PC-9 (cell line): ENCODE results near the gene FOLR2. TPM values are rescaled to one million over a fixed set of nuclear protein-coding genes. Genes with fewer than 3 reads are reported as not detected.

Experiments
- BruUV-seq: library from RNA; stranded (reverse); fragments of 400-500 nt; replicated peaks from 2 replicates; lab custom pipeline; 2021; lab: Mats Ljungman, UMichigan
- CTCF ChIA-PET: fragments of 300-600 bp; sonication (Branson Sonifier 250); formaldehyde crosslinking; loops from one replicate; lab custom pipeline; 2022; ENCODE audit warnings: antibody characterized with exemption; lab: Charles Lee
- POLR2A ChIA-PET: fragments of 300-600 bp; sonication (Branson Sonifier 250); formaldehyde crosslinking; loops from one replicate; lab custom pipeline; 2022; ENCODE audit warnings: antibody characterized with exemption; ENCODE audit not compliant: unreplicated experiment; lab: Charles Lee
- DNase-seq, 2 experiments: peaks; one replicate each; pipeline versions ENCODE4 v3.0.0 to v3.0.0-alpha.2; 2015 to 2022; ENCODE audit warnings: mixed read lengths in 1 of 2
- H2AFZ ChIP-seq: fragments of 200-600 bp; sonication (generic); 2 replicates; pipeline ENCODE4 v1.8.1; 2017; ENCODE audit warnings: antibody characterized with exemption
- H3F3A ChIP-seq: fragments of 200-600 bp; sonication (generic); 2 replicates; pipeline ENCODE4 v1.8.1; 2017; ENCODE audit warnings: antibody characterized with exemption, mild to moderate bottlenecking, low read depth; ENCODE audit not compliant: insufficient read depth
- H3K27ac ChIP-seq: fragments of 200-600 bp; sonication (generic); 2 replicates; pipeline ENCODE4 v1.6.1; 2016; ENCODE audit warnings: mixed run types
- H3K27me3 ChIP-seq: fragments of 200-600 bp; sonication (generic); 2 replicates; pipeline ENCODE4 v1.6.1; 2016; ENCODE audit warnings: low read depth, mixed run types; ENCODE audit not compliant: insufficient read depth
- H3K36me3 ChIP-seq: fragments of 200-600 bp; sonication (generic); 2 replicates; pipeline ENCODE4 v1.6.1; 2016; ENCODE audit warnings: low read depth, mixed run types
- H3K4me1 ChIP-seq: fragments of 200-600 bp; sonication (generic); replicated peaks from 2 replicates; pipeline ENCODE4 v1.6.1; 2016; ENCODE audit warnings: mixed run types; ENCODE audit not compliant: insufficient read depth
- H3K4me2 ChIP-seq: fragments of 200-600 bp; sonication (generic); 2 replicates; pipeline ENCODE4 v1.6.1; 2017; ENCODE audit warnings: mixed run types
- H3K4me3 ChIP-seq: fragments of 200-600 bp; sonication (generic); 2 replicates; pipeline ENCODE4 v1.6.1; 2016; ENCODE audit warnings: mixed run types
- H3K79me2 ChIP-seq: fragments of 200-600 bp; sonication (generic); 2 replicates; pipeline ENCODE4 v1.6.1; 2017; ENCODE audit warnings: low read depth, mixed run types
- H3K9me2 ChIP-seq: fragments of 200-600 bp; sonication (generic); 2 replicates; pipeline ENCODE4 v1.8.1; 2017; ENCODE audit warnings: mild to moderate bottlenecking; ENCODE audit not compliant: insufficient read depth
- H3K9me3 ChIP-seq: fragments of 200-600 bp; sonication (generic); 2 replicates; pipeline ENCODE4 v1.8.1; 2016; ENCODE audit warnings: low read depth; ENCODE audit not compliant: insufficient read depth
- H4K20me1 ChIP-seq: fragments of 200-600 bp; sonication (generic); 2 replicates; pipeline ENCODE4 v1.8.1; 2017; ENCODE audit not compliant: insufficient read depth
- EZH2 ChIP-seq: fragments of 200-600 bp; sonication (generic); IDR thresholded peaks from 2 replicates; pipeline ENCODE4 v1.8.0; 2017; ENCODE audit warnings: antibody characterized with exemption, low read depth
- intact Hi-C: fragments of 100-400 bp; cut with micrococcal nuclease; formaldehyde crosslinking; loops from one replicate; pipeline ENCODE4 v1.10.0; 2022; ENCODE audit not compliant: unreplicated experiment
- total RNA-seq: library from RNA; stranded (reverse); gene quantifications from 2 replicates; pipeline ENCODE4 v1.2.3, GENCODE V29; 2021
- TF ChIP-seq, protein P1 (sequence below): fragments of 200-600 bp; sonication (generic); conservative IDR thresholded peaks from 2 replicates; pipeline ENCODE4 v1.6.1; 2017; ENCODE audit warnings: mixed run types, antibody characterized with exemption, mild to moderate bottlenecking, moderate library complexity

Gene FOLR2
- total RNA-seq, 1 experiment from 2014 or later, result not detected

DNA sequence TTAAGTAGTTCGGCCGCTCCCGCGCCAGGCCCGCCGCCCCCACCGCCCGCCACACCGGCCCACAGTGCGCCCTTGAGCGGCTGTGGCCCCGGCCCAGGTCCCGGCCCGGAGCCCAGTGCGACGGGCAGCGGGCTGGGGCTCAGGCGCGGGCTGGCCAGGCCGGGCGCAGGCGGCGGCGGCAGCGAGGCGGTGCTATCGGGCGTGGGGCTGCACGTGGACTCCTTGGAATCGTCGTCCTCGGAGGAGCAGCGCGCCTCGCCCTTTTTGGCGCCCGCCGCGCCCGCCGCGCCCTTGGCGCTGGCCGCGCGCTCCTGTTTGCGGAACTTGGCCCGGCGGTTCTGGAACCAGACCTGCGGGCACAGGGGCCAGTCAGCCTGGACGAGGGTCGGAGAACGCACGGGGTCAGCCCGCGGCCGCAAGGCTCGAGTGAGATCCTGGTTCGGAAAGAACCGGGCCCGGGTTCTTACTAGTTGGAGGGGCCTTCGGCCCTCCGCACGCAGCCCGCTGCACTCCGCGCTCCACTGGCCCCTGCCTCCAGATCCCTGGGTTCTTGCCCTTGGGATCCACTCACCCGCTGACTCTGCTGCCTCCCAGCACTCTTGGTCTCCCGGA, 23.4 kb downstream of the FOLR2 start:
- H3K9me2 ChIP-seq, result no peaks in the 10 kb centered on the region
- H3K27me3 ChIP-seq, result peaks cover 7% of the 10 kb centered on the region; the same call in 1 of the 2 replicates
- BruUV-seq, result no TSS peak
- no peaks in the 10 kb centered on the region for H3K79me2 ChIP-seq
- peak in 1 of 2 experiments; percentile 56 for DNase-seq
- peaks cover 27% of the 10 kb centered on the region for H3F3A ChIP-seq
- no peak overlapping the region for H2AFZ ChIP-seq
- no peak for TF ChIP-seq EZH2
- TF ChIP-seq, protein P1, sequence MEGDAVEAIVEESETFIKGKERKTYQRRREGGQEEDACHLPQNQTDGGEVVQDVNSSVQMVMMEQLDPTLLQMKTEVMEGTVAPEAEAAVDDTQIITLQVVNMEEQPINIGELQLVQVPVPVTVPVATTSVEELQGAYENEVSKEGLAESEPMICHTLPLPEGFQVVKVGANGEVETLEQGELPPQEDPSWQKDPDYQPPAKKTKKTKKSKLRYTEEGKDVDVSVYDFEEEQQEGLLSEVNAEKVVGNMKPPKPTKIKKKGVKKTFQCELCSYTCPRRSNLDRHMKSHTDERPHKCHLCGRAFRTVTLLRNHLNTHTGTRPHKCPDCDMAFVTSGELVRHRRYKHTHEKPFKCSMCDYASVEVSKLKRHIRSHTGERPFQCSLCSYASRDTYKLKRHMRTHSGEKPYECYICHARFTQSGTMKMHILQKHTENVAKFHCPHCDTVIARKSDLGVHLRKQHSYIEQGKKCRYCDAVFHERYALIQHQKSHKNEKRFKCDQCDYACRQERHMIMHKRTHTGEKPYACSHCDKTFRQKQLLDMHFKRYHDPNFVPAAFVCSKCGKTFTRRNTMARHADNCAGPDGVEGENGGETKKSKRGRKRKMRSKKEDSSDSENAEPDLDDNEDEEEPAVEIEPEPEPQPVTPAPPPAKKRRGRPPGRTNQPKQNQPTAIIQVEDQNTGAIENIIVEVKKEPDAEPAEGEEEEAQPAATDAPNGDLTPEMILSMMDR, result no peak
- 0 out of 2 replicates have a peak, but pooled peaks cover 4% of the 10 kb centered on the region for H3K36me3 ChIP-seq
- no peaks in the 10 kb centered on the region for H3K4me1 ChIP-seq
- no peaks in the 10 kb centered on the region for H3K9me3 ChIP-seq
- no peak overlapping the region for H3K4me2 ChIP-seq
- H4K20me1 ChIP-seq, result peaks cover 11% of the 10 kb centered on the region; the same call in 1 of the 2 replicates
- intact Hi-C loops, result no loop called here
- POLR2A ChIA-PET, result interaction anchor here (0.8 kb wide), 1 partner anchor 16 kb away, joined by 3 read pairs; no protein-coding TSS in a partner anchor
- CTCF ChIA-PET, result no interaction called here
- no peak overlapping the region for H3K27ac ChIP-seq
- no peak overlapping the region for H3K4me3 ChIP-seq

DNA sequence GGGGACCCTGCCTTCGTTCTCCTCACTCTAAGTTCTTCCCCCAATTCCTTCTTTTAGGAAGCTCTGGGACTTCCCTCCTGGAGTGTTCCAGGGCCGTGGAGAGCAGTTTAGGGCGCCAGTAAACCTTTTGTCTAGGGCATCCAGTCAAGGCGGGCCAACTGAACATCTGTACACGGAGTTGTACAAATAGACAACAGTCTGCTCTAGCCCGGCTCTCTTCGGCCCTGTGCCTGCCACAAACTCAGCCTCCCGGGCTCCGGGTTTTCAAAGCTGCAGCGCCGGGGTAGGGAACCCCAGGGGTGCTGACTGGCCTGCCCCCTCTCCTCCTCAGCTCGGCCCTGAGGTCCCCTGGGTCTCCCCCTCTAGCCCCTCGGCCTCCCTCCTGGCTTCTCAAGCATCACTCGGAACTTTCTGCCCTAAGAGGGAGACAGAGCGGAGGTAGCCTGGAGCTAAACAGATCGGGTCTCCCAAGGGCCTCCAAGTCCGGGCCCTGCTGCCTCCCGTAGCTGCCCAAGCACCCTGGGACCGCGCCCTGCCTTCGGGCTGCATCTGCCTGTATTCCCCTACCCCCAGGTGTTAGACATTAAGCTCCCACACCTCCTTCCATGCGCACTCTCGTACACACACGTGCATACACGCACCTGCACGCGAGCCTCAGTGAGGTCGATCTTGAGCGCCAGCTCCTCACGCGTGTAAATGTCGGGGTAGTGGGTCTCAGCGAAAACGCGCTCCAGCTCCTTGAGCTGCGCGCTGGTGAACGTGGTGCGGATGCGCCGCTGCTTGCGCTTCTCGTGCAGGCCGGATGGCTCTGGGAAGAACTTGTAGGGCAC, 24.1 kb downstream of the FOLR2 start:
- no peak overlapping the region for H3K27ac ChIP-seq
- H2AFZ ChIP-seq, result no peak overlapping the region
- POLR2A ChIA-PET, result interaction anchor here (0.6 to 0.8 kb wide), 2 partner anchors 17 to 734 kb away, joined by 3 to 4 read pairs; no protein-coding TSS in a partner anchor
- no peak for DNase-seq
- TF ChIP-seq, protein P1, result no peak
- no peak for TF ChIP-seq EZH2
- H3K9me2 ChIP-seq, result no peaks in the 10 kb centered on the region
- no peaks in the 10 kb centered on the region for H3K9me3 ChIP-seq
- peaks cover 11% of the 10 kb centered on the region; the same call in 1 of the 2 replicates for H4K20me1 ChIP-seq
- CTCF ChIA-PET, result no interaction called here
- H3K4me3 ChIP-seq, result no peak overlapping the region
- H3K4me2 ChIP-seq, result no peak overlapping the region
- H3F3A ChIP-seq, result peaks cover 27% of the 10 kb centered on the region
- no peaks in the 10 kb centered on the region for H3K4me1 ChIP-seq
- intact Hi-C loops, result no loop called here
- 0 out of 2 replicates have a peak, but pooled peaks cover 4% of the 10 kb centered on the region for H3K36me3 ChIP-seq
- peaks cover 15% of the 10 kb centered on the region; the same call in 1 of the 2 replicates for H3K27me3 ChIP-seq
- H3K79me2 ChIP-seq, result no peaks in the 10 kb centered on the region
- TSS peak; percentile 22 for BruUV-seq

DNA sequence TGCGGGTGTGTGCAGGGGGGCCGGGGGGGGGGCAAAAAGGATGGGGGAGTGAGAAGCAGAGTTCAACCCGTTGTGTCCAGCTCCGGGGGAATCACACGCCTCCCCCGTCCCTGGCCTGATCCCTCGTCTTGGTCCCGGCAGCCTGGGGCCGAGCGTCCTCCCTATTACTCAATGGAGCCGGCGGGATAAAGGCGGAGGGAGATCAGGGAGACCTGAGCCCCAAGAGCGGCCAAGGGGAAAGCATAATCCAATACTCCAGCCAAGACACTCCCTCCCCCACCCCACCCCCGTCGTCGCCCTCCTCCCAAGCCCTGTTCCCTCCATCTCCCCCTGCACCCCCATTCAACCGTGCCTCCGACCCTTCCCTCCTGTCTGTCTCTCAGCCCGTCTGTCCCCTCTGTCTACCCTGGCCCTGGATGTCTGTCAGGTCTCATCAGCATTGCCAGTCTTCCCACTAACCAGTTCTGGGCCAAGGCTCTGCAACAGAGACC, 24.7 kb downstream of the FOLR2 start:
- Histone ChIP-seq H3K9me3 (no peaks in the 10 kb centered on the region), H2AFZ (no peak overlapping the region), H3K4me1 (no peaks in the 10 kb centered on the region), H3K79me2 (no peaks in the 10 kb centered on the region), H3K4me3 (no peak overlapping the region), H3K4me2 (no peak overlapping the region), H3K27ac (no peak overlapping the region), H3K9me2 (no peaks in the 10 kb centered on the region), H3K27me3 (peaks cover 20% of the 10 kb centered on the region; the same call in 1 of the 2 replicates), H3F3A (peaks cover 23% of the 10 kb centered on the region), H4K20me1 (peaks cover 11% of the 10 kb centered on the region; the same call in 1 of the 2 replicates), H3K36me3 (0 out of 2 replicates have a peak, but pooled peaks cover 4% of the 10 kb centered on the region)
- intact Hi-C loops, result no loop called here
- DNase-seq, result no peak
- TF ChIP-seq, protein P1, result no peak
- TF ChIP-seq EZH2, result no peak
- CTCF ChIA-PET, result no interaction called here
- POLR2A ChIA-PET, result interaction anchor here (0.6 kb wide), 1 partner anchor 734 kb away, joined by 4 read pairs; no protein-coding TSS in a partner anchor
- BruUV-seq, result no TSS peak
